WTC11 (cell line): Measurements from ENCODE around the gene ITGA11.

Experiments used
- CTCF ChIP-seq: fragments of 200-600 bp; IDR thresholded peaks from 2 replicates; pipeline ENCODE4 v1.8.0; 2022; ENCODE audit warnings: antibody characterized with exemption
- ETV6 ChIP-seq: sonication (generic); formaldehyde crosslinking; IDR thresholded peaks from 2 replicates; pipeline ENCODE4 v1.8.1; 2022; ENCODE audit warnings: mild to moderate bottlenecking, missing genetic modification reagents
- KAT7 ChIP-seq: sonication (generic); formaldehyde crosslinking; IDR thresholded peaks from 2 replicates; pipeline ENCODE4 v1.8.1; 2023; ENCODE audit warnings: missing genetic modification reagents, mild to moderate bottlenecking, borderline replicate concordance
- MYBL2 ChIP-seq: sonication (generic); formaldehyde crosslinking; IDR thresholded peaks from 2 replicates; pipeline ENCODE4 v1.8.1; 2023; ENCODE audit warnings: mild to moderate bottlenecking, moderate library complexity, missing genetic modification reagents
- SMAD4 ChIP-seq: sonication (generic); formaldehyde crosslinking; IDR thresholded peaks from 2 replicates; pipeline ENCODE4 v1.8.0; 2022; ENCODE audit warnings: mild to moderate bottlenecking, missing genetic modification reagents
- ZBTB21 ChIP-seq: sonication (generic); formaldehyde crosslinking; IDR thresholded peaks from 2 replicates; pipeline ENCODE4 v1.8.1; 2023; ENCODE audit warnings: mild to moderate bottlenecking, missing genetic modification reagents, borderline replicate concordance
- TF ChIP-seq, protein P1 (sequence below): sonication (generic); formaldehyde crosslinking; IDR thresholded peaks from 2 replicates; pipeline ENCODE4 v1.8.1; 2023; ENCODE audit warnings: mild to moderate bottlenecking, missing genetic modification reagents, moderate library complexity
- TF ChIP-seq, protein P2 (sequence below): sonication (generic); formaldehyde crosslinking; IDR thresholded peaks from 2 replicates; pipeline ENCODE4 v1.8.0; 2022; ENCODE audit warnings: mild to moderate bottlenecking, missing genetic modification reagents

GRCh38 chr15:68373028-68373427 is 58.9 kb downstream of the ITGA11 start:
- TF ChIP-seq, protein P1, sequence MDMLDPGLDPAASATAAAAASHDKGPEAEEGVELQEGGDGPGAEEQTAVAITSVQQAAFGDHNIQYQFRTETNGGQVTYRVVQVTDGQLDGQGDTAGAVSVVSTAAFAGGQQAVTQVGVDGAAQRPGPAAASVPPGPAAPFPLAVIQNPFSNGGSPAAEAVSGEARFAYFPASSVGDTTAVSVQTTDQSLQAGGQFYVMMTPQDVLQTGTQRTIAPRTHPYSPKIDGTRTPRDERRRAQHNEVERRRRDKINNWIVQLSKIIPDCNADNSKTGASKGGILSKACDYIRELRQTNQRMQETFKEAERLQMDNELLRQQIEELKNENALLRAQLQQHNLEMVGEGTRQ (CRISPR knock-in tag), result no peak
- TF ChIP-seq CTCF (no peak), MYBL2 (CRISPR knock-in tag) (no peak), ZBTB21 (CRISPR knock-in tag) (no peak), SMAD4 (CRISPR knock-in tag) (no peak), ETV6 (CRISPR knock-in tag) (no peak), KAT7 (no peak)
- TF ChIP-seq, protein P2, sequence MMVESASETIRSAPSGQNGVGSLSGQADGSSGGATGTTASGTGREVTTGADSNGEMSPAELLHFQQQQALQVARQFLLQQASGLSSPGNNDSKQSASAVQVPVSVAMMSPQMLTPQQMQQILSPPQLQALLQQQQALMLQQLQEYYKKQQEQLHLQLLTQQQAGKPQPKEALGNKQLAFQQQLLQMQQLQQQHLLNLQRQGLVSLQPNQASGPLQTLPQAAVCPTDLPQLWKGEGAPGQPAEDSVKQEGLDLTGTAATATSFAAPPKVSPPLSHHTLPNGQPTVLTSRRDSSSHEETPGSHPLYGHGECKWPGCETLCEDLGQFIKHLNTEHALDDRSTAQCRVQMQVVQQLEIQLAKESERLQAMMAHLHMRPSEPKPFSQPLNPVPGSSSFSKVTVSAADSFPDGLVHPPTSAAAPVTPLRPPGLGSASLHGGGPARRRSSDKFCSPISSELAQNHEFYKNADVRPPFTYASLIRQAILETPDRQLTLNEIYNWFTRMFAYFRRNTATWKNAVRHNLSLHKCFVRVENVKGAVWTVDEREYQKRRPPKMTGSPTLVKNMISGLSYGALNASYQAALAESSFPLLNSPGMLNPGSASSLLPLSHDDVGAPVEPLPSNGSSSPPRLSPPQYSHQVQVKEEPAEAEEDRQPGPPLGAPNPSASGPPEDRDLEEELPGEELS (CRISPR knock-in tag), result no peak
